GM18951 (cell line): Measurements from ENCODE around the gene VNN1.

Experiments
- POLR2A ChIP-seq: IDR thresholded peaks from 4 replicates; pipeline ENCODE4 v1.6.1; 2011; ENCODE audit warnings: mild to moderate bottlenecking; ENCODE audit not compliant: insufficient read length, insufficient read depth; ENCODE audit errors: extremely low read depth
- in situ Hi-C: fragments of 300-500 bp; cut with MboI; formaldehyde crosslinking; loops from one replicate; pipeline ENCODE4 v1.12.0; 2022; ENCODE audit warnings: low sequenced_read_pairs, mixed read lengths, inconsistent platforms; ENCODE audit not compliant: unreplicated experiment

Gene VNN1, protein sequence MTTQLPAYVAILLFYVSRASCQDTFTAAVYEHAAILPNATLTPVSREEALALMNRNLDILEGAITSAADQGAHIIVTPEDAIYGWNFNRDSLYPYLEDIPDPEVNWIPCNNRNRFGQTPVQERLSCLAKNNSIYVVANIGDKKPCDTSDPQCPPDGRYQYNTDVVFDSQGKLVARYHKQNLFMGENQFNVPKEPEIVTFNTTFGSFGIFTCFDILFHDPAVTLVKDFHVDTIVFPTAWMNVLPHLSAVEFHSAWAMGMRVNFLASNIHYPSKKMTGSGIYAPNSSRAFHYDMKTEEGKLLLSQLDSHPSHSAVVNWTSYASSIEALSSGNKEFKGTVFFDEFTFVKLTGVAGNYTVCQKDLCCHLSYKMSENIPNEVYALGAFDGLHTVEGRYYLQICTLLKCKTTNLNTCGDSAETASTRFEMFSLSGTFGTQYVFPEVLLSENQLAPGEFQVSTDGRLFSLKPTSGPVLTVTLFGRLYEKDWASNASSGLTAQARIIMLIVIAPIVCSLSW

DNA sequence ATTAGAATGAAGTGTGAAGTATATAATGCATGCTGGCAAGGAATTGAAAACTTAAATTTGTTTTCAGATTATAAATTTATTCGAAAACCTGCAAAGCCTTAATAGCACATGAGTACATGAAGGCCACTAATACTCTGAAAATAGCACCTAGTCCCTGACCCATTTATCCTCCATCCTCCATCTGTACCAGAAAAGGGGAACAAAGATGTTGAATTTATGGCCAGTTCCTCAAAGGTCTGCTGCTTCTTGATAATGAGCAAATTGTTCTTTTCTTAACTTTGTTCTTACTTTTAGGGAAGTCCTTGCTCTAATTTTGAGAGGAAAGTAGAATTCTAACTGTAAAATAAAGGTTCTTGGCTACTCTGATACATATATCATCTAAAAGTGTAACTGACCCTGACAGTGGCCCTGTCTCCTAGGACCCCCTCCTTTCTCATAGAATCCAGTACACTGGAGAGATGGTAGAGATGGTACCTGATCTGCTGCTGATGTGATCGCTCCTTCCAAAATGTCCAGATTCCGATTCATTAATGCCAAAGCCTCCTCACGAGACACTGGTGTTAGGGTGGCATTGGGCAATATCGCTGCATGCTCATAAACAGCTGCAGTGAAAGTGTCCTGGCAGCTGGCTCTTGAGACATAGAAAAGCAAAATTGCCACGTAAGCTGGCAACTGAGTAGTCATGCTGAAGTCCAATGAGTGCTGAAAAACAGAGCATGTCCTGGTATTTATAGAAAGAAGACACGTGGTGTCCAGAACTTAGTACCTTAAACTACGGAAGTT lies at the start of gene VNN1:
VNN1 (minus strand) TSS at position 704 of the 783 bp plus-strand sequence; CDS start at position 684, 20 bp downstream.
- in situ Hi-C loops, result no loop called here
- TF ChIP-seq POLR2A, result no peak

DNA sequence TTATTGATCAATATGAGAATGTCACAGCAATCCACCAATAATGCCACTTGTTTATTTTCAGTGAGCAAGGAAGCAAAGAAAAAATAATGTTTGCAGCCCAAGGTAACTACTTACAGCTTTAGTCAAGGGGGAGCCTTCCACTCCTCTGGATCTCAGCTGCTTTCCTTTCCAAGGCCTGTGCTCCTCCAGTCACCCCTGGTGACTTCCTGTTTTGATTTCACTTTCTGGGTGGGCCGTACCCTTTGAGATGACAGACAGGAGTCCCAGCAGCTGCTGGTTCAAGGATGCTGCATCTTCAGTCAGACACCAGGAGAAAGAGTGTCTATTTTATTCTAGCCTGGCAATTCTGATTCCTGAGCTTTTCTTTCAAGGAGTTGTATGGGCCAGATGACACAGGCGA lies 49.4 kb upstream of the VNN1 start:
- TF ChIP-seq POLR2A, result no peak
- in situ Hi-C loops, result loop anchor here (5.0 to 10.0 kb wide), 2 partner anchors 91 to 228 kb away; partner anchors contain the start of gene TAAR9

DNA sequence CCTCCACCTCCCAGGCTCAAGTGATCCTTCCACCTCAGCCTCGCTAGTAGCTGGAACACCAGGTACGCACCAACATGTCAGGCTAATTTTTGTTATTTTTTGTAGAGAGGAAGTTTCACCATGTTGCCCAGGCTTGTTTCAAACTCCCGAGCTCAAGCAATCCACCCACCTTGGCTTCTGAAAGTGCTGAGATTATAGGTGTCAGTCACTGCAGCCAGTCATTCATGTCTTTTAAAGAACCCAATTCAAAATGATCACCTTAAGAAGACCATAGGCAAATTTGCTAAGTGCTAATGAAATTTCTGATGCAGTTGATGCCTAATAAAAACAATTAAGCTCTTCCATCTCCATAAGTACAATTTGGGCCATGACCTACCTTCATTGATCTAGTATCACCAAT lies 46.4 kb upstream of the VNN1 start:
- in situ Hi-C loops, result loop anchor here (5.0 to 10.0 kb wide), 2 partner anchors 88 to 225 kb away; partner anchors contain the start of gene TAAR9
- no peak for TF ChIP-seq POLR2A

DNA sequence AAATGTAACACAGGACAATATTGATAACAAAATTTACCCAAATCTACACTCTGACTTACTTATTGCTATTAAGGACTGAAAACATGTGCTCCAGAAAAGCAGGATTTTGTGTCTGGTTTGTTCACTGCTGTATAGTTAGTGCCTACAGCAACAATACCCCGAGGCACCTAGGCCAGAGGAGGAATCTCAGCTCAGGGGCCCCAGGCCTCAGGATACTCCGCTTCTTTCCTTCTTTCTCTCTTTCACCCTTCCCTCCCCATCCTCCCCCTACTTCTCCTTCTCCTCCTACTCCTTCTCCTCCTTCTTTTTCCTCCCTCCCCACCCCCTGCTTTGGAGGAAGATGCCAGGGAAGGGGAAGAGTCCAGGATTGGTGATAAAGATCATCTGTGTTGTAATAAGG lies 44.8 kb upstream of the VNN1 start:
- in situ Hi-C loops, result no loop called here
- no peak for TF ChIP-seq POLR2A

DNA sequence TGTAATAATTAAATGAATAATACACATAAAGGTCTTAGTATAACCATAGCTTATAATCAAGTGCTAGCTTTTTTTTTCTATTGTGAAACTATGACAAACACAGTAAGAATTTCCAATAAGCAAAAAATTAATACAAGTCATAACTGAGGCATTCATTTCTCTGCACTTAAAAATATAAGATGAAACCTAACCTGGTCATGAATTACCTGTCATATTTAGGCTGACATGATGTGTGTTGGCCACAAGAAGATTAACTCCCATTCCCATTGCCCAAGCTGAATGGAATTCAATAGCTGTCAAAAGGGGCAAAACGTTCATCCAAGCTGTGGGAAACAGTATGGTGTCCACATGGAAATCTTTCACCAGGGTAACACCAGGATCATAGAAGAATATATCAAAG lies 38.4 kb upstream of the VNN1 start:
- TF ChIP-seq POLR2A, result no peak
- in situ Hi-C loops, result no loop called here

DNA sequence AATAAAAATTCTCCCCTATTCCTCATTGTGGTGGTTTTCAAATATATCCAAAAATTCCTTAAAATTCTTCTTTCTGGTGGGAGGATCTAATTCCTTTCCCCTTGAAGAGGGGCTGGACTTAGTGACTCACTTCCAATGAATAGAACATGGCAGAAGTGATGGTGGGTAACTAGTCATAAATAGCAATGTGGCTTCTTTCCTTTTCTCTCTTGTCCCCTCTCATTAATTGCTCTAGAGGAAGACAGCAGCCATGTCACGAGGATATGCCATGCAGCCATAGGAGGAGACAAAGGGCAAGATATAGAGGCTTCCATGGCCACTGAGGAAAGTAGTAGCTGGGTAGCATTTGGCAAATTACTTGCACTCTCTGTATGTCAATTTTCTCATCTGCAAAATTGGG lies 38.0 kb upstream of the VNN1 start:
- no peak for TF ChIP-seq POLR2A
- in situ Hi-C loops, result no loop called here

DNA sequence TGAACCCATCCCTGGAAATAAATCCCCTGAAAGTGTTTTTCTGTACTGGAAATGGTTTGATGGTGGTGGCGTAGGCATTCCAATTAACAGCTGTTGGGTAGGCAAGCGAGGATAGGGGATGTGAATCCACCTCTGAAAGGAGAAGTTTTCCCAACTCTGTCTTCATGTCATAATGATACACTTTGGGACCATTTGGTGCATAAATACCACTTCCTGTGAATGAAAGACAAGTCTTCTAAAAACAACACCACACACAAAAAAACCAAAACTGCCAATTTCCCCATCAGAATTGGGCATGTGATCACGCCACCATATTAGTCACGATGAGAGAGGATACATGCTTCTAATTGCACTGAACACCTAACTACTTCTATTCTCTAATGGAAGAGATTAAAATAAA lies 37.5 kb upstream of the VNN1 start:
- in situ Hi-C loops, result no loop called here
- TF ChIP-seq POLR2A, result no peak

DNA sequence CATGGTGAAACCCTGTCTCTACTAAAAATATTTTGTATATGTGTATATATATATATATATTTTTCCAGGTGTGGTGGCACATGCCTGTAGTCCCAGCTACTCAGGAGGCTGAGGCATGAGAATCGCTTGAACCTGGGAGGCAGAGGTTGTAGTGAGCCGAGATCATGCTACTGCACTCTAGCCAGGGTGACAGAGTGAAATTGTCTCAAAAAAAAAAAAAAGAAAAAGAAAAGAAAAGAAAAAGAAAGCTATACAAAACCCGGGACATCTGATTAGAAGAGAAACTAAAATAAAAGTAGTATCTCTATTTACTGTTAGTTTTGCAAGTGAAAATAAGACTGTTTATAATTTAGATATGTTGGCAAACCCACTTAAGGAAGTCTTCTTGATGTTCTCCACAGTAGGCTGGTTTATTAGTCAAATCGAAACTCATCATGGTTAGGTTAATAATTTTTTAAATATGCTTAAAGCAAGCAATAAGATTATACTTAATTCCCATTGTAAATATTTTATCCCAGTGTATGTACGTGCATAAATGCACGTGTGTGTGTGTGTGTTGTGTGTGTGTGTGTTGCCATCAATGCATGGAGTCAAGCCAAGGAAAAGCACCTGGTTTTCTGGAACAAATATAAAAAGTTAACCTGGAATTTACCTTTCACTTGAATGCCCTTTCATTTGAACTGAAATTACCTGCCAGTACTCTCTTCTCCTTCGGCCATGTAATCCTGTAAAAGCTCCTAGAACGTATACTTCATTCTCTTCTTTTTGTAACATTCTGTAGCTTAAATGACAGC lies 36.8 kb upstream of the VNN1 start:
- in situ Hi-C loops, result no loop called here

DNA sequence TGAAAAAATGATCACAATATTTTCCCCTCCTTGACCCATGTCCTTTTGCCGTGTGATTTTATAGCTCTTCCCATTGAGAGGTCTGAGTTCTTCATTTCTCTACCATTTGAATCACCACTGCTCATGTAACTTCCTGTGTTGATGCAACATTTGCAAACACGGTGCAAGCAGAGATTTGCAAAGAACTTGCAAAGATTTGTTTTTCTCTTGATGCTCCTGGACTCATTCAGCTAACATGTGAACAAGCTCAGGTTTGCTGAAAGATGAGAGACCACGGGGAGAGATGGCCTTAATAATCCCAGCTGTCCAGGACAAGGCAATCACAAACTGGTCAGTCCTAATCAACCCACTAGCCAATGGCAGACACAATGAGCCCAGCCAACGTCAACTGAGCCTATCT lies 35.3 kb upstream of the VNN1 start:
- in situ Hi-C loops, result no loop called here
- no peak for TF ChIP-seq POLR2A

More for the DNA sequence above, 36.8 kb upstream of the VNN1 start:
- TF ChIP-seq POLR2A, result no peak

DNA sequence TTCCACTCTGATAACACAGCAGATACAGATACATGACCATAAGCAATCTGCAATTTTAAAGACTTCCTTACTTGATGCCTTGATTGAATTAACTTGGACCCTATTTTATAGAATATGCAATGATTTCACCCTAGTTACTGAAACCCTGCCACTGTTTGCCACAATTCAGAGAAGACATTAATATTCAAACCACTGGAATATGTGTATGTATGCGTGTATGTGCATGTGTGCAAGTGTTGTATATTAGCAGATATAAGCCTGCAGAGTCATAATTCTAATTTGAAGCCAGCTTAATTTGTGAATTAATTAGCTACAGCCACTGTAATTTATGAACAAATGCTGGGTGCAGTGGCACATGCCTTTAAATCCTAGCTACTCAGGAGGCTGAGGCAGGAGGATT lies 34.6 kb upstream of the VNN1 start:
- in situ Hi-C loops, result no loop called here
- TF ChIP-seq POLR2A, result no peak

DNA sequence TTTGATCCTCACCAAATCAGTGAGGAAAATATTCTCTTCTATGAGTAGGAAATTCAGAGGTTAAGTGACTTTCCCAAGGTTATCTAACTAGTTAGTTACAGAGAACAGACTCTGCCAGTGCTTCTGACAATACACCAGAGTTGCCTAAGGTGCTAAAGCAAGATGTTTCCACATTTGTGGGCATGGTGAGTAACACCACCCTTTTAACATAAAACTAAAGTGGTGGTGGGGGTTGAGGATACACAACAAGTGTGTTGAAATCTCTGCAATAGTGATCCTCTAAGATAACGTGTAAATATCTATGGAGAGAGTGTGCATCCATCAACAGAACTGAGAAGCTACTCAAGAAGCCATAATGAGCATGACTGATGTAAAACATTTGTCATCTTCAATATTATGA lies 32.2 kb upstream of the VNN1 start:
- in situ Hi-C loops, result no loop called here
- TF ChIP-seq POLR2A, result no peak

DNA sequence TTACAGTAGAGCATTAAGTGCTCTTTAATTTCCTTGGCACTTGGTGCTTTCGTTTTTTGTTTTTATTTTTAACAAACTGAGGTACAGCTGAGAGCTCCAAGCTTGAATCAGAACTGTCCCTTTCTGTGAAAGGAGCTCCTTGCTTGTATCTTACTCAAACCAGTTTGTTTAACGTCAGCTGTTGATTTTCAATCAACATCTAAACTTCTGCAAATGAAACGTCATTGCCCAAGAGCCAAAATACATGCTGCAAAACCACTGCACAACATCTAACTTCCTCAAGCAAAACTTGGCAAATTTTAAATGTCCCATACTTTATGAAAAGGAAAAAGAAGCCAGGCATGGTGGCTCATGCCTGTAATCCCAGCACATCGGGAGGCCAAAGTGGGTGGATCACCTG lies 28.6 kb upstream of the VNN1 start:
- in situ Hi-C loops, result no loop called here
- TF ChIP-seq POLR2A, result no peak

DNA sequence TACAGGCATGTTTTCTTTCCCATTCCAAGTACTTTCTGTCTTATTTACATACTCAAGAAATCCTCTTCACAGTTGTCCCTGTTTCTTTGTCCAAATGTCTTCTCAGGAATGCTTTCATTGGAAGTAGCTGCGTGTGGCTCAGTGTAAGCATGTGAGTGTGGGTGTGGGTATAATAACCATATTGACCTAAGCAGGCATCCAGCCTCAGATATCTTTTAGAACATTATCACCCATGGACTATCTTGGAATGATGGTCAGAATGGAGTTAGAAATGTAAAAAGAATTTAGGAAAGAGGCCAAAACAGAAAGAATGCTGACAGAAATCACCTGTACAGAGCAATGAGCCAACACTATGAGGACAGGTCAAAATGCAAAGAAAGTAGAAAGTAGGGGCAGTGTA lies 27.4 kb upstream of the VNN1 start:
- in situ Hi-C loops, result no loop called here
- no peak for TF ChIP-seq POLR2A
